ENCODE data around the gene DNAH12.

DNA sequence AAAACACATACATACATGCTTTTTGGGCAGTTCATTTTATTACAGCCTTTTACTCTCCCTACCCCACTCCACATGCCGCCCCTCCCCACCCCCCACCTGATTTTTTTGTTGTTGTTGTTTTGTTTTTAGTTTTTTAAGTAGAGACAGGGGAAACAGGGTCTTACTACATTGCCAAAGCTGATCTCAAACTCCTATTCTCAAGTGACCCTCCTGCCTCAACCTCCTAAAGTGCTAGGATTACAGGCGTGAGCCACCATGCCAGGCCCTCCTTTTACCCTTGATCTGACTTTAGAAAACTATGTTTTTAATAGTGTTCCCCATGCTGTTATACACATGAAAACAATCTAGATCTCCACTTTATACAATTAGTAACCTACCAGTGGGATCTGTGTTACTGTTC, 26.7 kb upstream of the DNAH12 start:
- TF ChIP-seq, protein P1, sequence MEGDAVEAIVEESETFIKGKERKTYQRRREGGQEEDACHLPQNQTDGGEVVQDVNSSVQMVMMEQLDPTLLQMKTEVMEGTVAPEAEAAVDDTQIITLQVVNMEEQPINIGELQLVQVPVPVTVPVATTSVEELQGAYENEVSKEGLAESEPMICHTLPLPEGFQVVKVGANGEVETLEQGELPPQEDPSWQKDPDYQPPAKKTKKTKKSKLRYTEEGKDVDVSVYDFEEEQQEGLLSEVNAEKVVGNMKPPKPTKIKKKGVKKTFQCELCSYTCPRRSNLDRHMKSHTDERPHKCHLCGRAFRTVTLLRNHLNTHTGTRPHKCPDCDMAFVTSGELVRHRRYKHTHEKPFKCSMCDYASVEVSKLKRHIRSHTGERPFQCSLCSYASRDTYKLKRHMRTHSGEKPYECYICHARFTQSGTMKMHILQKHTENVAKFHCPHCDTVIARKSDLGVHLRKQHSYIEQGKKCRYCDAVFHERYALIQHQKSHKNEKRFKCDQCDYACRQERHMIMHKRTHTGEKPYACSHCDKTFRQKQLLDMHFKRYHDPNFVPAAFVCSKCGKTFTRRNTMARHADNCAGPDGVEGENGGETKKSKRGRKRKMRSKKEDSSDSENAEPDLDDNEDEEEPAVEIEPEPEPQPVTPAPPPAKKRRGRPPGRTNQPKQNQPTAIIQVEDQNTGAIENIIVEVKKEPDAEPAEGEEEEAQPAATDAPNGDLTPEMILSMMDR (conservative IDR thresholded peaks at IDR 0.05; ENCODE audit: low read length) = no peak
- no peak for TF ChIP-seq EZH2phosphoT487 (IDR thresholded peaks at IDR 0.05; ENCODE audit: borderline replicate concordance)
